ENCODE measurements around the gene SLC2A9. TPM values are rescaled to one million over a fixed set of nuclear protein-coding genes. Genes with fewer than 3 reads are reported as not detected.
A peak's percentile ranks its signal among the peaks of the same experiment; 100 is the strongest.

Gene SLC2A9
- total and polyA plus RNA-seq, 2 of the 13 experiments (the other 11 are each of a cell fraction or from before 2014, with no cell fraction given) = 36.2 to 42.3 TPM

DNA sequence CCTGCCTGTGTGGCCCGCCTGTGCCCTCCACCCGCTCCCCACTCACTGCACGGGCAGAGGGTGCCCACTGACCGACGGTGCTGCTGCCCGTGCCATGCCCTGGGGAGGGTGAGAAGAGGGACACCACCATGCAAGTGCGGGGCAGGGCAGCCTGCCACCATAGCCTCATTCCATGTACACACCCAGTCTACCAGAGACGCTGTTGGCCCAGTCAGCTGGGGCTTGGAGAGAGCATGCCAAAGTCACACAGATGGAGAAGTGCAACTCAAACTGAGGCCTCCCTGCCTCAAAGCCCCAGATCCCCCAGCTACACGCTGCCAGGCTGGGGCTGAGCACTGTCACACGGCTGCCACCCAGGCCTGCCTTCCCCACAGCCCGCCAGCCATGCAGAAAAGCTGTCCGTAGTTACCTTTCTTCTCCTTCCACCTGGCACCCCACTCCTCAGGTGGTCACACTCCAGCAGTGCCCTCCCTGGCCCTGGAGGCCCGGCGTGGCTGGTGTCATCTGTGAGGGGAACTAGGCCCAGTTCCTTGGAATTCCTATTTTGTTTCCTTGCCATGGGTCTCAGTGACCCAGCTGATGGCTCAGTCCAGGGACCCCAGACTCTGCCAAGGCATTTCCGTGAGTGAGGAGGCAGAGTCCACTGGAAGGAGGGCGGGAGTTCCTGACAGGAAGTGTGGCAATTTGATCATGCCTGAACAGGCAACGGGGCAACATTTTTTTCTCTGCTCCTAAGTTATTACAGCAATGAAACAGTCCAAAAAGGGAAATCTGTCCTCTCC lies at the start of gene SLC2A9 (continued):
- TF ChIP-seq, protein P1, sequence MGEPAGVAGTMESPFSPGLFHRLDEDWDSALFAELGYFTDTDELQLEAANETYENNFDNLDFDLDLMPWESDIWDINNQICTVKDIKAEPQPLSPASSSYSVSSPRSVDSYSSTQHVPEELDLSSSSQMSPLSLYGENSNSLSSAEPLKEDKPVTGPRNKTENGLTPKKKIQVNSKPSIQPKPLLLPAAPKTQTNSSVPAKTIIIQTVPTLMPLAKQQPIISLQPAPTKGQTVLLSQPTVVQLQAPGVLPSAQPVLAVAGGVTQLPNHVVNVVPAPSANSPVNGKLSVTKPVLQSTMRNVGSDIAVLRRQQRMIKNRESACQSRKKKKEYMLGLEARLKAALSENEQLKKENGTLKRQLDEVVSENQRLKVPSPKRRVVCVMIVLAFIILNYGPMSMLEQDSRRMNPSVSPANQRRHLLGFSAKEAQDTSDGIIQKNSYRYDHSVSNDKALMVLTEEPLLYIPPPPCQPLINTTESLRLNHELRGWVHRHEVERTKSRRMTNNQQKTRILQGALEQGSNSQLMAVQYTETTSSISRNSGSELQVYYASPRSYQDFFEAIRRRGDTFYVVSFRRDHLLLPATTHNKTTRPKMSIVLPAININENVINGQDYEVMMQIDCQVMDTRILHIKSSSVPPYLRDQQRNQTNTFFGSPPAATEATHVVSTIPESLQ (CRISPR knock-in tag; conservative IDR thresholded peaks at IDR 0.05) = no peak
- TF ChIP-seq ZFP36 (IDR thresholded peaks at IDR 0.05; ENCODE audit: borderline replicate concordance, low read depth, low read length, partially characterized antibody) (no peak), SCMH1 (CRISPR knock-in tag; IDR thresholded peaks at IDR 0.05; ENCODE audit: borderline replicate concordance) (no peak), IRX3 (CRISPR knock-in tag; IDR thresholded peaks at IDR 0.05; ENCODE audit: borderline replicate concordance, low read depth) (no peak), CBX1 (IDR thresholded peaks at IDR 0.05; ENCODE audit: low read depth) (no peak), ZNF33B (CRISPR knock-in tag; IDR thresholded peaks at IDR 0.05) (no peak), NFYB (CRISPR knock-in tag; IDR thresholded peaks at IDR 0.05) (no peak), HES4 (CRISPR knock-in tag; IDR thresholded peaks at IDR 0.05; ENCODE audit: borderline replicate concordance) (0 out of 2 replicates have a peak, but pooled peaks have one; percentile 49), BCL6 (CRISPR knock-in tag; IDR thresholded peaks at IDR 0.05) (0 out of 2 replicates have a peak, but pooled peaks have one; percentile 16), NKX3-1 (CRISPR knock-in tag; IDR thresholded peaks at IDR 0.05) (no peak), GTF3A (CRISPR knock-in tag; conservative IDR thresholded peaks at IDR 0.05) (no peak), RFX3 (CRISPR knock-in tag; IDR thresholded peaks at IDR 0.05) (no peak), NFYC (CRISPR knock-in tag; IDR thresholded peaks at IDR 0.05) (no peak), TRIM24 (CRISPR knock-in tag; IDR thresholded peaks at IDR 0.05) (peak; percentile 70; the same call in 1 of the 2 replicates), KDM4B (CRISPR knock-in tag; IDR thresholded peaks at IDR 0.05) (no peak), NBN (conservative IDR thresholded peaks at IDR 0.05) (no peak), ZNF337 (CRISPR knock-in tag; IDR thresholded peaks at IDR 0.05; ENCODE audit: borderline replicate concordance, low read depth) (no peak), CEBPB (IDR thresholded peaks at IDR 0.05; ENCODE audit: borderline replicate concordance, low read depth, low read length) (peak; percentile 88)
- TF ChIP-seq, protein P2, sequence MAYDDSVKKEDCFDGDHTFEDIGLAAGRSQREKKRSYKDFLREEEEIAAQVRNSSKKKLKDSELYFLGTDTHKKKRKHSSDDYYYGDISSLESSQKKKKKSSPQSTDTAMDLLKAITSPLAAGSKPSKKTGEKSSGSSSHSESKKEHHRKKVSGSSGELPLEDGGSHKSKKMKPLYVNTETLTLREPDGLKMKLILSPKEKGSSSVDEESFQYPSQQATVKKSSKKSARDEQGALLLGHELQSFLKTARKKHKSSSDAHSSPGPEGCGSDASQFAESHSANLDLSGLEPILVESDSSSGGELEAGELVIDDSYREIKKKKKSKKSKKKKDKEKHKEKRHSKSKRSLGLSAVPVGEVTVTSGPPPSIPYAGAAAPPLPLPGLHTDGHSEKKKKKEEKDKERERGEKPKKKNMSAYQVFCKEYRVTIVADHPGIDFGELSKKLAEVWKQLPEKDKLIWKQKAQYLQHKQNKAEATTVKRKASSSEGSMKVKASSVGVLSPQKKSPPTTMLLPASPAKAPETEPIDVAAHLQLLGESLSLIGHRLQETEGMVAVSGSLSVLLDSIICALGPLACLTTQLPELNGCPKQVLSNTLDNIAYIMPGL (CRISPR knock-in tag; IDR thresholded peaks at IDR 0.05; ENCODE audit: borderline replicate concordance in 1 of 2, low read depth in 1 of 2) = peak in 1 of 2 experiments; percentile 29; a peak in 1 of 4 replicates
- TF ChIP-seq, protein P3, sequence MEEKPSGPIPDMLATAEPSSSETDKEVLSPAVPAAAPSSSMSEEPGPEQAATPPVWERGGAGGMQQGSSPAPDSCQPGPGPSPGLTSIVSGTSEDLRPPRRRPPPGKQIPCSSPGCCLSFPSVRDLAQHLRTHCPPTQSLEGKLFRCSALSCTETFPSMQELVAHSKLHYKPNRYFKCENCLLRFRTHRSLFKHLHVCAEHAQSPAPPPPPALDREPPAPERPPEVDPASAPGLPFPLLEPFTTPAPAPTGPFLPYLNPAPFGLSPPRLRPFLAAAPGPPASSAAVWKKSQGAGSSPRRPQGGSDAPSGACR (CRISPR knock-in tag; IDR thresholded peaks at IDR 0.05) = no peak
- TF ChIP-seq, protein P4, sequence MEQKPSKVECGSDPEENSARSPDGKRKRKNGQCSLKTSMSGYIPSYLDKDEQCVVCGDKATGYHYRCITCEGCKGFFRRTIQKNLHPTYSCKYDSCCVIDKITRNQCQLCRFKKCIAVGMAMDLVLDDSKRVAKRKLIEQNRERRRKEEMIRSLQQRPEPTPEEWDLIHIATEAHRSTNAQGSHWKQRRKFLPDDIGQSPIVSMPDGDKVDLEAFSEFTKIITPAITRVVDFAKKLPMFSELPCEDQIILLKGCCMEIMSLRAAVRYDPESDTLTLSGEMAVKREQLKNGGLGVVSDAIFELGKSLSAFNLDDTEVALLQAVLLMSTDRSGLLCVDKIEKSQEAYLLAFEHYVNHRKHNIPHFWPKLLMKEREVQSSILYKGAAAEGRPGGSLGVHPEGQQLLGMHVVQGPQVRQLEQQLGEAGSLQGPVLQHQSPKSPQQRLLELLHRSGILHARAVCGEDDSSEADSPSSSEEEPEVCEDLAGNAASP (CRISPR knock-in tag; IDR thresholded peaks at IDR 0.05; ENCODE audit: borderline replicate concordance) = no peak
- TF ChIP-seq, protein P5, sequence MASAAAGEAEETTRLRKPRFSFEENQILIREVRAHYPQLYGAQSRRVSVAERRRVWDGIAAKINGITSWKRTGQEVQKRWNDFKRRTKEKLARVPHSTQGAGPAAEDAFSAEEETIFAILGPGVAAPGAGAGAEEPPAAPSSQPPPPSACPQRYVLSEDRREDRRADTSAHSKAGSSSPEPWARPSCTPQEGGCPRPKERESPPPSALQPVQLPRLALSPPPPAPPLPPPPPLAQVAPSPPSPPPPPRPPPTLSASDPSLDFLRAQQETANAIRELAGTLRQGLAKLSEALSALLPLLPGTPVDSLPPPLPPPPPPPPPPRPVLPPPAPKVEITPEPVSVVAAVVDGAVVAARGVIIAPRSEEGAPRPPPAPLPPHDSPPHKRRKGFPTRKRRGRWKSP (CRISPR knock-in tag; IDR thresholded peaks at IDR 0.05) = peak; percentile 41; the same call in 1 of the 2 replicates

Measured in HepG2 (cell line).